ENCODE results near the gene DNAH17.

DNA sequence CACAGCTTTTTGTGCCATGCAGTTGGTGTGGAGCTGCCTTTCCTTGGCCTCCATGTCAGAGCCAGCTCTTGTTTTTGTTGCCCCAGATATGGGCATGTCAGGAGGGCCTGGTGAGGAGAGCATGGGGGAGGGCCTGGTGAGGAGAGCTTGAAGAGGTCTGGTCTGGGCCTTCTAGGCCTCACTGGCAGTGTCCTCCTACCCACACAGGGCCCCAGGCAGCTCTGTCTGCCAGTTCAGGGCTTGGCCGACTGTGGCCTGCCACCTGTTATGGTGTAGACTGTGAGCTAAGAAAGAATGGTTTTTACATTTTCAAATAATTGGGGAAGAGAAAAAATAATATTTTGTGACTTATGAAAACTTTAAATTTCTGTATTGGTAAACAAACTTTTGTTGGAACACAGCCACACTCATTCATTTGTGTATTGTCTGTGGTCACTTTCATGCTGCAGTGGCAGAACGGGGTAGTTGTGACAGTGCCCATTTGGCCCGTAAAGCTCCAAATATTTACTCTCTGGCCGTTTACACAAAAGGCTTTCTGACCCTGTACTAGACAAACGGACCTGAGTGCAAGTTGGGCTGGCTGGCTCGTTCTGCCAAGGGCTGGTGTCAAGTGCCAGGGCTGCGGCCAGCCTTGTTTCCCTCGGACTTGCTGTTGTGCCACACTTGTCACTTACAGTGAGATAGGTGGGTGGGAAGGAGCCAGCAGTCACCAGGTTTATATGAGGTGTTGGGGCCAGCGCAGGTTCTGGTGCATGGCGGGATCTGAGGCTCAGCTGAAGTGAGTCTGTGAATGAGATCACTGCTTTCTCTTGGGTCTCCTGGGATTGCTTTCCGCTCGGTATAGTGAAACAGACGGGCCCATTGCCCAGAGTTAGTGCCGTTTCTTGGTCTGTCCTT, 180.5 kb downstream of the DNAH17 start:
- TF ChIP-seq, protein P1, sequence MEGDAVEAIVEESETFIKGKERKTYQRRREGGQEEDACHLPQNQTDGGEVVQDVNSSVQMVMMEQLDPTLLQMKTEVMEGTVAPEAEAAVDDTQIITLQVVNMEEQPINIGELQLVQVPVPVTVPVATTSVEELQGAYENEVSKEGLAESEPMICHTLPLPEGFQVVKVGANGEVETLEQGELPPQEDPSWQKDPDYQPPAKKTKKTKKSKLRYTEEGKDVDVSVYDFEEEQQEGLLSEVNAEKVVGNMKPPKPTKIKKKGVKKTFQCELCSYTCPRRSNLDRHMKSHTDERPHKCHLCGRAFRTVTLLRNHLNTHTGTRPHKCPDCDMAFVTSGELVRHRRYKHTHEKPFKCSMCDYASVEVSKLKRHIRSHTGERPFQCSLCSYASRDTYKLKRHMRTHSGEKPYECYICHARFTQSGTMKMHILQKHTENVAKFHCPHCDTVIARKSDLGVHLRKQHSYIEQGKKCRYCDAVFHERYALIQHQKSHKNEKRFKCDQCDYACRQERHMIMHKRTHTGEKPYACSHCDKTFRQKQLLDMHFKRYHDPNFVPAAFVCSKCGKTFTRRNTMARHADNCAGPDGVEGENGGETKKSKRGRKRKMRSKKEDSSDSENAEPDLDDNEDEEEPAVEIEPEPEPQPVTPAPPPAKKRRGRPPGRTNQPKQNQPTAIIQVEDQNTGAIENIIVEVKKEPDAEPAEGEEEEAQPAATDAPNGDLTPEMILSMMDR (IDR thresholded peaks at IDR 0.05): no peak
- TF ChIP-seq EZH2phosphoT487 (IDR thresholded peaks at IDR 0.05) (no peak), EZH2 (IDR thresholded peaks at IDR 0.05) (no peak)
